Measurements from ENCODE around the gene TAF6.

GRCh38 chr7:100095289-100095688, 23.9 kb downstream of the TAF6 start:
- no peak for TF ChIP-seq CTCF (IDR thresholded peaks at IDR 0.05)
- no peak for TF ChIP-seq POLR2A (IDR thresholded peaks at IDR 0.05)
